Measurements from ENCODE around the gene MRM3.

- TF ChIP-seq CTCF (conservative IDR thresholded peaks at IDR 0.05; ENCODE audit: low read length) (no peak), EZH2phosphoT487 (IDR thresholded peaks at IDR 0.05; ENCODE audit: borderline replicate concordance) (no peak)
Observed at GRCh38 chr17:791829-792228, 9.7 kb downstream of the MRM3 start.

All from Loucy (cell line).